PC-9 (cell line): ENCODE results near the gene RFX4. TPM values are rescaled to one million over a fixed set of nuclear protein-coding genes. Genes with fewer than 3 reads are reported as not detected.

Experiments
- BruUV-seq: library from RNA; stranded (reverse); fragments of 400-500 nt; replicated peaks from 2 replicates; lab custom pipeline; 2021; lab: Mats Ljungman, UMichigan
- CTCF ChIA-PET: fragments of 300-600 bp; sonication (Branson Sonifier 250); formaldehyde crosslinking; loops from one replicate; lab custom pipeline; 2022; ENCODE audit warnings: antibody characterized with exemption; lab: Charles Lee
- POLR2A ChIA-PET: fragments of 300-600 bp; sonication (Branson Sonifier 250); formaldehyde crosslinking; loops from one replicate; lab custom pipeline; 2022; ENCODE audit warnings: antibody characterized with exemption; ENCODE audit not compliant: unreplicated experiment; lab: Charles Lee
- DNase-seq, 2 experiments: peaks; one replicate each; pipeline versions ENCODE4 v3.0.0 to v3.0.0-alpha.2; 2015 to 2022; ENCODE audit warnings: mixed read lengths in 1 of 2
- H2AFZ ChIP-seq: fragments of 200-600 bp; sonication (generic); 2 replicates; pipeline ENCODE4 v1.8.1; 2017; ENCODE audit warnings: antibody characterized with exemption
- H3F3A ChIP-seq: fragments of 200-600 bp; sonication (generic); 2 replicates; pipeline ENCODE4 v1.8.1; 2017; ENCODE audit warnings: antibody characterized with exemption, mild to moderate bottlenecking, low read depth; ENCODE audit not compliant: insufficient read depth
- H3K27ac ChIP-seq: fragments of 200-600 bp; sonication (generic); 2 replicates; pipeline ENCODE4 v1.6.1; 2016; ENCODE audit warnings: mixed run types
- H3K27me3 ChIP-seq: fragments of 200-600 bp; sonication (generic); 2 replicates; pipeline ENCODE4 v1.6.1; 2016; ENCODE audit warnings: low read depth, mixed run types; ENCODE audit not compliant: insufficient read depth
- H3K36me3 ChIP-seq: fragments of 200-600 bp; sonication (generic); 2 replicates; pipeline ENCODE4 v1.6.1; 2016; ENCODE audit warnings: low read depth, mixed run types
- H3K4me1 ChIP-seq: fragments of 200-600 bp; sonication (generic); replicated peaks from 2 replicates; pipeline ENCODE4 v1.6.1; 2016; ENCODE audit warnings: mixed run types; ENCODE audit not compliant: insufficient read depth
- H3K4me2 ChIP-seq: fragments of 200-600 bp; sonication (generic); 2 replicates; pipeline ENCODE4 v1.6.1; 2017; ENCODE audit warnings: mixed run types
- H3K4me3 ChIP-seq: fragments of 200-600 bp; sonication (generic); 2 replicates; pipeline ENCODE4 v1.6.1; 2016; ENCODE audit warnings: mixed run types
- H3K79me2 ChIP-seq: fragments of 200-600 bp; sonication (generic); 2 replicates; pipeline ENCODE4 v1.6.1; 2017; ENCODE audit warnings: low read depth, mixed run types
- H3K9me2 ChIP-seq: fragments of 200-600 bp; sonication (generic); 2 replicates; pipeline ENCODE4 v1.8.1; 2017; ENCODE audit warnings: mild to moderate bottlenecking; ENCODE audit not compliant: insufficient read depth
- H3K9me3 ChIP-seq: fragments of 200-600 bp; sonication (generic); 2 replicates; pipeline ENCODE4 v1.8.1; 2016; ENCODE audit warnings: low read depth; ENCODE audit not compliant: insufficient read depth
- H4K20me1 ChIP-seq: fragments of 200-600 bp; sonication (generic); 2 replicates; pipeline ENCODE4 v1.8.1; 2017; ENCODE audit not compliant: insufficient read depth
- CTCF ChIP-seq: fragments of 200-600 bp; sonication (generic); conservative IDR thresholded peaks from 2 replicates; pipeline ENCODE4 v1.6.1; 2017; ENCODE audit warnings: mixed run types, antibody characterized with exemption, mild to moderate bottlenecking, moderate library complexity
- EZH2 ChIP-seq: fragments of 200-600 bp; sonication (generic); IDR thresholded peaks from 2 replicates; pipeline ENCODE4 v1.8.0; 2017; ENCODE audit warnings: antibody characterized with exemption, low read depth
- intact Hi-C: fragments of 100-400 bp; cut with micrococcal nuclease; formaldehyde crosslinking; loops from one replicate; pipeline ENCODE4 v1.10.0; 2022; ENCODE audit not compliant: unreplicated experiment
- total RNA-seq: library from RNA; stranded (reverse); gene quantifications from 2 replicates; pipeline ENCODE4 v1.2.3, GENCODE V29; 2021

The RFX4 gene
- total RNA-seq, 1 experiment from 2014 or later: not detected

DNA sequence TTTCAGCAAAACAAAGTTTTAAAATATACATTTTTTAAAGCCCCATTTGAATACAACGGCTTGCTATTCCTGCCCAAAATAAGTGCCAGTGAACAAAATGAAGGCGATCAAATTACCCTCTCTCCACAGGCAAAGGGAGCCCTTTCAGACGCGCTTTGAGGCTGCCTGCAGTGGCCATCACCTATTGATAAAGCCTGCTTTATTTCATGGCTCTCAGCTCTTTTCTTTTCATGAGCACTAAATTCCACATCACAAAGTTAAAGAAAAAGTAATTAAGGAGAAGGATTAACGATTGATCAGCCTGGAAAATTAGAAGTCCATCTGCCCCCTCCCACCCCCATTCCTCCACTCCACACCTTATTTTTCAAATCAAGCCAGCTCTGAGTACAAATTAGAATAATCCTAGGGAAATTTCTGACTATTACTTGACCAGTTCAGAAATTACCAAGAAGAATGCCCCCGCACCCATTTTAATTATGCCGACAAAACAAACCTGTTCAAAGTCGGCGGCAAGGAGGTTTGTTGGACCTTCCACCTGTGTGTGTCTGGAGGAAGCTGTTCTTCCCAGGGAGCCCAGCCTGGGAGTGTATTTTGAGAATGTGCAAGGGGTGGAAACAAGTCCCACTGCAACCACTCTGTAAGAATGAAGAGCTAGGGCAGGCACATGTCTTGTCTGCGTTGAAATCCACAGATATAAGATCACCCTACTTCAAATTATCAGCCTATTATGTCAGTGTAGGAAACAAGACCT, 127.5 kb downstream of the RFX4 start:
- Histone ChIP-seq H3K9me3 (no peaks in the 10 kb centered on the region), H3K4me1 (no peaks in the 10 kb centered on the region), H3K4me3 (no peak overlapping the region), H3K36me3 (no peaks in the 10 kb centered on the region), H3K4me2 (no peak overlapping the region), H3K27ac (no peak overlapping the region), H3K27me3 (peaks cover 5% of the 10 kb centered on the region; the same call in 1 of the 2 replicates), H3F3A (no peaks in the 10 kb centered on the region), H3K9me2 (no peaks in the 10 kb centered on the region), H2AFZ (no peak overlapping the region), H4K20me1 (no peaks in the 10 kb centered on the region), H3K79me2 (no peaks in the 10 kb centered on the region)
- no peak for TF ChIP-seq EZH2
- no peak for TF ChIP-seq CTCF
- POLR2A ChIA-PET: no interaction called here
- DNase-seq: no peak
- intact Hi-C loops: no loop called here
- CTCF ChIA-PET: no interaction called here
- BruUV-seq: no TSS peak

DNA sequence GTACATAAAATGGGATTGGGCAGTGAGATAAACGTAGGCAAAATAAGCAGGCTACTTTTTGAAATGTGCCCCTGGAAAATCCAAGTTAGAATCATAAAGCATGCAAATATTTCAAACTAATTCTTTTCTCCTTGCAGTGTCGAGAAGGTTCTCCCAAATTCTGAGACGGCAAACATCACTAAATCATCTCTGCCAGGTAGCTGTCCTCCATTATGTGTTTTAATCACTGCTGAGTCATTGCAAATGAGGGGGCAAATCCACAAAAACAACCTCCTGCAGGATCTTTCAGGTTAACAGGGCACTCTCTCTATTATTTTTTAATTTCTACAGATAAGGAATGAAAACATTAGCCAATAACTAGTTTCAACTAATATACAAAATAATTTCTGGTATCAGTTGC, 128.5 kb downstream of the RFX4 start:
- POLR2A ChIA-PET: no interaction called here
- no peaks in the 10 kb centered on the region for H4K20me1 ChIP-seq

GRCh38 chr12:106712768-106713167, 130.0 kb downstream of the RFX4 start:
- CTCF ChIA-PET: no interaction called here
- no TSS peak for BruUV-seq
- H3K27me3 ChIP-seq: no peaks in the 10 kb centered on the region; the same call in 1 of the 2 replicates

More for the DNA sequence above, 128.5 kb downstream of the RFX4 start:
- no peak overlapping the region for H3K4me3 ChIP-seq
- no peaks in the 10 kb centered on the region for H3F3A ChIP-seq
- H3K4me2 ChIP-seq: no peak overlapping the region
- no peak overlapping the region for H2AFZ ChIP-seq
- CTCF ChIA-PET: no interaction called here
- no peak overlapping the region for H3K27ac ChIP-seq
- no peak for DNase-seq
- no TSS peak for BruUV-seq
- no peaks in the 10 kb centered on the region for H3K79me2 ChIP-seq
- intact Hi-C loops: no loop called here
- H3K9me2 ChIP-seq: no peaks in the 10 kb centered on the region
- no peaks in the 10 kb centered on the region for H3K36me3 ChIP-seq
- TF ChIP-seq EZH2: no peak
- TF ChIP-seq CTCF: no peak
- H3K9me3 ChIP-seq: no peaks in the 10 kb centered on the region
- H3K4me1 ChIP-seq: no peaks in the 10 kb centered on the region
- H3K27me3 ChIP-seq: no peaks in the 10 kb centered on the region

More at GRCh38 chr12:106712768-106713167, 130.0 kb downstream of the RFX4 start:
- Histone ChIP-seq H3K27ac (no peak overlapping the region), H3F3A (no peaks in the 10 kb centered on the region), H3K4me2 (no peak overlapping the region), H3K36me3 (no peaks in the 10 kb centered on the region), H3K9me2 (no peaks in the 10 kb centered on the region), H3K4me1 (no peaks in the 10 kb centered on the region), H2AFZ (no peak overlapping the region), H4K20me1 (no peaks in the 10 kb centered on the region), H3K4me3 (no peak overlapping the region), H3K9me3 (no peaks in the 10 kb centered on the region), H3K79me2 (no peaks in the 10 kb centered on the region)
- no peak for DNase-seq
- TF ChIP-seq EZH2 (no peak), CTCF (no peak)
- POLR2A ChIA-PET: no interaction called here
- intact Hi-C loops: no loop called here
